Mesenchymal stem cell (in vitro differentiated cells and primary cell): Measurements from ENCODE around the gene HEY2.

ENCODE experiments used
- DNase-seq: peaks from one replicate; pipeline ENCODE4 v3.0.0-alpha.2; 2013
- H2AFZ ChIP-seq: one replicate; pipeline ENCODE4 v1.6.1; 2013; ENCODE audit warnings: low read depth, mild to moderate bottlenecking, control low read depth, inconsistent platforms, low read length, moderate library complexity
- H2AK5ac ChIP-seq: 2 replicates; pipeline ENCODE4 v1.6.1; 2013; ENCODE audit warnings: low read length, moderate library complexity, mild to moderate bottlenecking, inconsistent platforms; ENCODE audit not compliant: severe bottlenecking
- H2BK120ac ChIP-seq: one replicate; pipeline ENCODE4 v1.6.1; 2013; ENCODE audit warnings: low read depth, mild to moderate bottlenecking, inconsistent platforms, low read length, moderate library complexity
- H2BK12ac ChIP-seq, 2 experiments: one replicate each; pipeline ENCODE4 v1.6.1; 2013; ENCODE audit warnings: inconsistent platforms in 2 of 2, low read length in 2 of 2, mild to moderate bottlenecking in 2 of 2, moderate library complexity in 2 of 2, control low read depth in 1 of 2
- H2BK15ac ChIP-seq: one replicate; pipeline ENCODE4 v1.6.1; 2013; ENCODE audit warnings: mild to moderate bottlenecking, low read depth, inconsistent platforms; ENCODE audit not compliant: poor library complexity, severe bottlenecking
- H2BK5ac ChIP-seq: 2 replicates; pipeline ENCODE4 v1.6.1; 2013; ENCODE audit warnings: low read depth, mild to moderate bottlenecking, low read length, control low read depth, inconsistent platforms; ENCODE audit not compliant: poor library complexity, severe bottlenecking
- H3K14ac ChIP-seq, 2 experiments: one replicate each; pipeline ENCODE4 v1.6.1; 2013; ENCODE audit warnings: inconsistent platforms in 2 of 2, low read length in 2 of 2, control low read depth in 1 of 2, mild to moderate bottlenecking in 1 of 2, moderate library complexity in 1 of 2
- H3K18ac ChIP-seq, 2 experiments: one replicate each; pipeline ENCODE4 v1.6.1; 2013; ENCODE audit warnings: inconsistent platforms in 2 of 2, low read length in 2 of 2, control low read depth in 1 of 2, low read depth in 1 of 2, mild to moderate bottlenecking in 1 of 2
- H3K23ac ChIP-seq, 2 experiments: one replicate each; pipeline ENCODE4 v1.6.1; 2013; ENCODE audit warnings: inconsistent platforms in 2 of 2, low read length in 2 of 2, mild to moderate bottlenecking in 2 of 2, moderate library complexity in 2 of 2, control low read depth in 1 of 2
- H3K27ac ChIP-seq: 2 replicates; pipeline ENCODE4 v1.5.1; 2013; ENCODE audit warnings: mild to moderate bottlenecking, moderate library complexity, low read length, control low read depth, inconsistent platforms; ENCODE audit not compliant: poor library complexity, severe bottlenecking
- H3K27me3 ChIP-seq, 2 experiments: 2 replicates each; pipeline versions ENCODE4 v1.6.1 to v1.7.0; 2013; ENCODE audit warnings: low read length in 2 of 2, mild to moderate bottlenecking in 2 of 2, moderate library complexity in 2 of 2, control low read depth in 1 of 2, inconsistent platforms in 1 of 2; ENCODE audit not compliant: control insufficient read depth in 1 of 2, insufficient read depth in 1 of 2
- H3K36me3 ChIP-seq, 2 experiments: 2 replicates each; pipeline versions ENCODE4 v1.6.1 to v1.7.0; 2013; ENCODE audit warnings: low read length in 2 of 2, control low read depth in 1 of 2, inconsistent platforms in 1 of 2, low read depth in 1 of 2, mild to moderate bottlenecking in 1 of 2; ENCODE audit not compliant: insufficient read depth in 2 of 2, control insufficient read depth in 1 of 2
- H3K4ac ChIP-seq, 2 experiments: one replicate each; pipeline ENCODE4 v1.6.1; 2013; ENCODE audit warnings: inconsistent platforms in 2 of 2, low read length in 2 of 2, mild to moderate bottlenecking in 2 of 2, moderate library complexity in 2 of 2, control low read depth in 1 of 2, low read depth in 1 of 2
- H3K4me1 ChIP-seq: 2 replicates; pipeline ENCODE4 v1.6.1; 2013; ENCODE audit warnings: low read depth, low read length, control low read depth; ENCODE audit not compliant: control insufficient read depth, insufficient read depth
- H3K4me2 ChIP-seq: 2 replicates; pipeline ENCODE4 v1.6.1; 2013; ENCODE audit warnings: low read length, mild to moderate bottlenecking, inconsistent platforms; ENCODE audit not compliant: poor library complexity, severe bottlenecking
- H3K4me3 ChIP-seq, 2 experiments: 2 replicates each; pipeline versions ENCODE4 v1.5.1 to v1.7.0; 2013; ENCODE audit warnings: low read length in 2 of 2, mild to moderate bottlenecking in 2 of 2, control low read depth in 1 of 2, low read depth in 1 of 2; ENCODE audit not compliant: insufficient read depth in 1 of 2
- H3K79me1 ChIP-seq: replicated peaks from 2 replicates; pipeline ENCODE4 v1.6.1; 2013; ENCODE audit warnings: mild to moderate bottlenecking, control low read depth, low read length, inconsistent platforms; ENCODE audit not compliant: poor library complexity, severe bottlenecking
- H3K9ac ChIP-seq: 2 replicates; pipeline ENCODE4 v1.7.0; 2013; ENCODE audit warnings: mild to moderate bottlenecking, low read length, moderate library complexity
- H3K9me3 ChIP-seq: 2 replicates; pipeline ENCODE4 v1.7.0; 2013; ENCODE audit warnings: mild to moderate bottlenecking, low read length; ENCODE audit not compliant: control insufficient read depth
- H4K8ac ChIP-seq: one replicate; pipeline ENCODE4 v1.6.1; 2013; ENCODE audit warnings: inconsistent platforms, mild to moderate bottlenecking, low read length, moderate library complexity
- H4K91ac ChIP-seq: one replicate; pipeline ENCODE4 v1.6.1; 2013; ENCODE audit warnings: mild to moderate bottlenecking, low read length, inconsistent platforms
- WGBS: methylation state at CpG from one replicate; pipeline ENCODE4 v1.1.7; 2013; ENCODE audit warnings: mixed read lengths; 5-methylcytosine and 5-hydroxymethylcytosine counted together

Gene HEY2

DNA sequence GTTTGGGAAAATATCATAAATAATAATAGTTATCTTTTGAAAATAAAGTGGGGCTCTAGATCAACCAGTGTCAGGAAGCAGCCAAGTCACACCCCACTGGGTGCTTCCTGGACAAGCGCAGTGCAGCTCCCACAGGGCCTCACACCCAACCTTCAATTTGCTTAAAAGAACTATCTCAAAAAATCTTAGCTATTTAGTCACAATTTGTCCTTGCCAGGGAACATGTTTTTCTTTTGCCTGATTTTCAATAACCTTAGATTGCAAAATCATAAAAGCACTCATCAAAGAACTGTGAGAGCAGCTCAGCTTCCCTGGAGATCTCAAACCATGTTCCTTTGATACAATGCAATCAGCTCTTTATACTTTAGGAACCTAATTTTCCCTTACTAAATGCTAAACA is 39.7 kb downstream of the HEY2 start:
- Histone ChIP-seq H4K8ac (no peak overlapping the region), H3K79me1 (peaks cover 2% of the 10 kb centered on the region), H2AFZ (no peak overlapping the region), H3K4me3 (peak overlapping the region in 1 of 2 experiments; percentile 97), H2BK12ac (no peak overlapping the region), H2AK5ac (no peak overlapping the region), H2BK5ac (no peak overlapping the region), H3K4me2 (no peak overlapping the region), H3K23ac (no peak overlapping the region), H3K9ac (peak overlapping the region; percentile 90), H2BK120ac (no peak overlapping the region), H3K27ac (peak overlapping the region; percentile 32), H3K27me3 (no peaks in the 10 kb centered on the region), H3K36me3 (no peaks in the 10 kb centered on the region), H3K18ac (no peak overlapping the region), H3K9me3 (no peaks in the 10 kb centered on the region), H4K91ac (no peak overlapping the region), H3K4me1 (peaks cover 8% of the 10 kb centered on the region), H3K4ac (no peak overlapping the region), H3K14ac (no peak overlapping the region), H2BK15ac (no peak overlapping the region)
- 97% methylated on average over 1 of the region's 1 CpG for WGBS
- DNase-seq, result no peak

DNA sequence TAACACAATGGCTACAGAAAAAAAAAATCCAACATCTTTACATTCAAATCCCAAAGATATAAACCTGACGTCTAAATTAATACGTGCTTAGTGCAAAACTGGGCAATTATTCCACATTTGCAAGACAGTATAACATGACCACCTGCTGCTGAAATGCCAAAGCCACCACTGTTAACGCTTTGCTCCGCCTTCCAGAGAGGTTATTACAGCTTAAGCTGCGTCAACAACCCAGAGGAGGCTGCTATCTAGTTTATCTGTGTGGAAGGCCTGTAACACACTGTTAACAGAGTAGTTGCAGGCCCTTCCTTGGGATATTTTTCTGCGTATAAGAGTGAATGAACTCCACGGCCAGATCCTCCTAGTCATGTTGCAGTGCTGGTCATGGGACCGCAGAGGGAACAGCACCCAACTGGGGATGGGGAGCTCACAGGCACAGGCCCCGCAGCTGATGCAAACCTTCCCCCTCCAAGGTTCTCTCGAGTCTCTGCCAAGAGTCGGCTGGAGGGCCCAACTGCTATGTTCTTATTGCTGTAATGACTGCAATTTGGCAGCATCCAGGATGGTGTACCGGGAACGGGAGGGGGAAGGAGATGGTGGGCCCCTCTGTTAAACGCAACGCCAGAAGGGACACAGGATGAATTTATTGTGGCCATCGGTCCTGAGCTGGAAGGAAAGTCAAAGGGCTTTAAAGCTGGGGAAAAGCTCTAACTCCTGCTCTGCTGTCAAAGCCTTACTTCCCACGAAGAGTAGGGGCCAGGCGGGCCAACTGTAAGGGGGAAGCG is 40.3 kb downstream of the HEY2 start:
- peak overlapping the region; percentile 30 for H2AFZ ChIP-seq
- peak overlapping the region in 1 of 2 experiments; percentile 53 for H3K14ac ChIP-seq
- H2BK120ac ChIP-seq, result peak overlapping the region; percentile 91
- peak overlapping the region; percentile 20 to 92 for H3K4ac ChIP-seq
- WGBS, result 21% methylated on average over 18 of the region's 19 CpGs
- H3K18ac ChIP-seq, result peak overlapping the region; percentile 94 to 95
- peak overlapping the region; percentile 90 for H4K8ac ChIP-seq
- peak overlapping the region; percentile 84 for H3K27ac ChIP-seq
- peak overlapping the region; percentile 51 for H3K4me2 ChIP-seq
- H3K27me3 ChIP-seq, result no peaks in the 10 kb centered on the region
- H2BK15ac ChIP-seq, result peak overlapping the region; percentile 62
- DNase-seq, result peak; percentile 75
- H3K23ac ChIP-seq, result peak overlapping the region in 1 of 2 experiments; percentile 14
- peak overlapping the region in 1 of 2 experiments; percentile 43 for H2BK12ac ChIP-seq
- H3K9ac ChIP-seq, result peak overlapping the region; percentile 90
- H4K91ac ChIP-seq, result peak overlapping the region; percentile 80
- H2BK5ac ChIP-seq, result no peak overlapping the region
- H3K4me1 ChIP-seq, result peaks cover 8% of the 10 kb centered on the region
- no peaks in the 10 kb centered on the region for H3K36me3 ChIP-seq
- H2AK5ac ChIP-seq, result no peak overlapping the region
- H3K9me3 ChIP-seq, result no peaks in the 10 kb centered on the region
- H3K79me1 ChIP-seq, result peaks cover 2% of the 10 kb centered on the region
- peak overlapping the region; percentile 95 to 97 for H3K4me3 ChIP-seq

- no peaks in the 10 kb centered on the region for H3K9me3 ChIP-seq
- no peaks in the 10 kb centered on the region for H3K36me3 ChIP-seq
- H3K79me1 ChIP-seq, result peaks cover 2% of the 10 kb centered on the region
- peak within 1 kb of the TSS; percentile 91 for H2BK120ac ChIP-seq
- no peak within 1 kb of the TSS for H2AK5ac ChIP-seq
- peak within 1 kb of the TSS; percentile 11 to 74 for H3K23ac ChIP-seq
- peak within 1 kb of the TSS; percentile 99 for H3K4me2 ChIP-seq
- peak within 1 kb of the TSS; percentile 84 for H3K27ac ChIP-seq
- H4K8ac ChIP-seq, result peak within 1 kb of the TSS; percentile 90
- peak within 1 kb of the TSS; percentile 81 for H2BK5ac ChIP-seq
- no peaks in the 10 kb centered on the region for H3K27me3 ChIP-seq
- H2AFZ ChIP-seq, result peak within 1 kb of the TSS; percentile 43
- H2BK12ac ChIP-seq, result peak within 1 kb of the TSS in 1 of 2 experiments; percentile 43
- H3K4me3 ChIP-seq, result peak within 1 kb of the TSS; percentile 95 to 97
- peak within 1 kb of the TSS; percentile 20 to 92 for H3K4ac ChIP-seq
- peak within 1 kb of the TSS; percentile 93 for H4K91ac ChIP-seq
- H3K9ac ChIP-seq, result peak within 1 kb of the TSS; percentile 90
- H3K14ac ChIP-seq, result peak within 1 kb of the TSS in 1 of 2 experiments; percentile 89
- peak; percentile 74 for DNase-seq
- WGBS, result under 1% methylated on average over 46 of the region's 100 CpGs
- peak within 1 kb of the TSS; percentile 62 for H2BK15ac ChIP-seq
- peak within 1 kb of the TSS; percentile 94 to 95 for H3K18ac ChIP-seq
- peaks cover 8% of the 10 kb centered on the region for H3K4me1 ChIP-seq
These were observed 41.1 kb downstream of the HEY2 start, which contains the start of gene NCOA7 for GRCh38 chr6:125790358-125791150. TSS of gene NCOA7 (plus strand) at chr6:125790960. CDS start at chr6:125815355, 24,395 bp downstream.
